ES-I3 (cell line): ENCODE data around the gene TTC34.

Experiments
- H3K36me3 ChIP-seq: 2 replicates; pipeline ENCODE4 v1.6.1; 2013; ENCODE audit warnings: mild to moderate bottlenecking, low read length, control low read depth, moderate library complexity; ENCODE audit not compliant: insufficient read depth
- H3K4me1 ChIP-seq: 2 replicates; pipeline ENCODE4 v1.6.1; 2013; ENCODE audit warnings: mild to moderate bottlenecking, control low read depth, low read length; ENCODE audit not compliant: insufficient read depth
- H3K9ac ChIP-seq: 2 replicates; pipeline ENCODE4 v1.6.1; 2013; ENCODE audit warnings: low read depth, mild to moderate bottlenecking, low read length, moderate library complexity
- H3K9me3 ChIP-seq: 2 replicates; pipeline ENCODE4 v1.6.1; 2013; ENCODE audit warnings: mild to moderate bottlenecking, low read length, moderate library complexity; ENCODE audit not compliant: control insufficient read depth, insufficient read depth

TTC34 gene

GRCh38 chr1:2801535-2802291, at the start of gene TTC34:
Gene TTC34 (minus strand): TSS chr1:2801693. CDS start chr1:2800827, 866 bp downstream.
- Histone ChIP-seq H3K9me3 (no peaks in the 10 kb centered on the region), H3K9ac (no peak within 1 kb of the TSS), H3K4me1 (no peaks in the 10 kb centered on the region), H3K36me3 (no peaks in the 10 kb centered on the region)

GRCh38 chr1:2850502-2850901, 49.0 kb upstream of the TTC34 start:
- Histone ChIP-seq H3K36me3 (no peaks in the 10 kb centered on the region), H3K9ac (no peak overlapping the region), H3K9me3 (no peaks in the 10 kb centered on the region), H3K4me1 (no peaks in the 10 kb centered on the region)

GRCh38 chr1:2848006-2848670, 46.6 kb upstream of the TTC34 start:
- no peaks in the 10 kb centered on the region for H3K4me1 ChIP-seq
- H3K9me3 ChIP-seq: 0 out of 2 replicates have a peak, but pooled peaks cover 3% of the 10 kb centered on the region
- H3K36me3 ChIP-seq: no peaks in the 10 kb centered on the region
- H3K9ac ChIP-seq: no peak overlapping the region

GRCh38 chr1:2847086-2847985, 45.8 kb upstream of the TTC34 start:
- Histone ChIP-seq H3K36me3 (no peaks in the 10 kb centered on the region), H3K9me3 (0 out of 2 replicates have a peak, but pooled peaks cover 3% of the 10 kb centered on the region), H3K9ac (no peak overlapping the region), H3K4me1 (no peaks in the 10 kb centered on the region)

GRCh38 chr1:2845869-2846268, 44.4 kb upstream of the TTC34 start:
- Histone ChIP-seq H3K36me3 (no peaks in the 10 kb centered on the region), H3K9ac (no peak overlapping the region), H3K4me1 (no peaks in the 10 kb centered on the region), H3K9me3 (0 out of 2 replicates have a peak, but pooled peaks cover 3% of the 10 kb centered on the region)

- Histone ChIP-seq H3K36me3 (no peaks in the 10 kb centered on the region), H3K9ac (no peak overlapping the region), H3K9me3 (peaks cover 3% of the 10 kb centered on the region; the same call in 1 of the 2 replicates), H3K4me1 (no peaks in the 10 kb centered on the region)
These were observed 38.7 kb upstream of the TTC34 start for GRCh38 chr1:2840036-2840809.

GRCh38 chr1:2837823-2838222, 36.3 kb upstream of the TTC34 start:
- H3K36me3 ChIP-seq: no peaks in the 10 kb centered on the region
- H3K4me1 ChIP-seq: no peaks in the 10 kb centered on the region
- H3K9ac ChIP-seq: no peak overlapping the region
- H3K9me3 ChIP-seq: no peaks in the 10 kb centered on the region; the same call in 1 of the 2 replicates

- no peaks in the 10 kb centered on the region for H3K4me1 ChIP-seq
- H3K9ac ChIP-seq: no peak overlapping the region
- no peaks in the 10 kb centered on the region; the same call in 1 of the 2 replicates for H3K9me3 ChIP-seq
- no peaks in the 10 kb centered on the region for H3K36me3 ChIP-seq
These were observed 35.8 kb upstream of the TTC34 start for GRCh38 chr1:2837316-2837715.

GRCh38 chr1:2836333-2836970, 35.0 kb upstream of the TTC34 start:
- H3K4me1 ChIP-seq: no peaks in the 10 kb centered on the region
- H3K36me3 ChIP-seq: no peaks in the 10 kb centered on the region
- no peak overlapping the region for H3K9ac ChIP-seq
- H3K9me3 ChIP-seq: no peaks in the 10 kb centered on the region; the same call in 1 of the 2 replicates

- H3K9ac ChIP-seq: no peak overlapping the region
- H3K36me3 ChIP-seq: no peaks in the 10 kb centered on the region
- no peaks in the 10 kb centered on the region; the same call in 1 of the 2 replicates for H3K9me3 ChIP-seq
- H3K4me1 ChIP-seq: no peaks in the 10 kb centered on the region
These were observed 34.2 kb upstream of the TTC34 start for GRCh38 chr1:2835650-2836159.

- Histone ChIP-seq H3K4me1 (no peaks in the 10 kb centered on the region), H3K9me3 (no peaks in the 10 kb centered on the region; the same call in 1 of the 2 replicates), H3K9ac (no peak overlapping the region), H3K36me3 (no peaks in the 10 kb centered on the region)
These were observed 33.5 kb upstream of the TTC34 start for GRCh38 chr1:2834741-2835564.

GRCh38 chr1:2834146-2834475, 32.6 kb upstream of the TTC34 start:
- Histone ChIP-seq H3K4me1 (no peaks in the 10 kb centered on the region), H3K9ac (no peak overlapping the region), H3K36me3 (no peaks in the 10 kb centered on the region), H3K9me3 (no peaks in the 10 kb centered on the region; the same call in 1 of the 2 replicates)
